ENCODE data around the gene DAND5.
A peak's percentile ranks its signal among the peaks of the same experiment; 100 is the strongest.

DAND5 gene

DNA sequence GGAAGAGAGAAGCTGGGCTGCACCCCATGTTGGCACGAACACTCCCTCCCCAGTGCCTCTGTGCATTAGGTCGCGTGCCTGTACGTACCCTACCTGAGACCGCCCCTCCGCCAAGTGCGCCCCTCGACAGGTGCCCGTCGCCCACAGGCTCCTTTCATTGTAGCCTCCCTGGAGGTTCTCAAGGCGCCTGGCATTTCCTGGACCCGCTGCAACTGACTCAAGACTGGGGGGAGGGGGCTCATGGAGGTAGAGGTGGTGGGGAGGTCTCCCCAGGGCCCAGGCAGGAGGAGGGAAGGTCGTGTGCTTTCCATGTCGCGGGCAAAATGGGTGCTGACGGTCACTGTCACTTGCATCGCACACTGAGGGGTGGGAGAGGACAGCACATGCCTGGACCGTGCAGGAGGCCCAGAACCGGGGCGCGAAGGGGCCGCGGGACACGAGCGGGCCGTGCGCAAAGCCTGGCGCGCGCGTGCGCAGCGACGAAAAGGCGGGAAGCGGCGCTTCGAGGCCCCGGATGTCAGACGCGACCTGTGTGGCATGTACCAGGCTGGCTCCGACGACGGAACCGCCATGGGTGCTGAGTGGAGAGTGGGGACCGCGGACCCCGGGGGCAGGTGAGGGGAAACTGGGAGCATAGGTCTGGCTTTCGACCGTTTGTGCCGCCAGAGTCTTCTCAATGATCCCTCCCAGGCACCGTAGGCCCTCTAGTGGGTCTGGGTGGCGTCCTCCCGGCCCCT lies 42.4 kb downstream of the DAND5 start:
- DNase-seq = no peak

DNA sequence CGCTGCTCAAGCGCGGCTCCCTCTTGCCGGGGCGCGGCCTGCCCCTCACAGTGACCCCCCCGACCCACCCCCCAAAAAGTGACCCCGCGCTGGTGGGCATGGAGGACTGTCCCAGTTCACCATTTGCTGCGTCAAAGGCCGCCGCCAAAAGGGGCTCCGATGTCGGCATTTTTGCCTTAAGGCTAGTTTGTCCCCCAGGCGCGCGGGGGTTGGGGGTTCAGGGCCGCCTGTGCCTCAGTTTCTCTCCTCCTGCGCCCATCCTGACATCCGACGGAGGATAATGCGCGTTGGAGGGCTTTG lies 43.0 kb downstream of the DAND5 start:
- DNase-seq = no peak

DNA sequence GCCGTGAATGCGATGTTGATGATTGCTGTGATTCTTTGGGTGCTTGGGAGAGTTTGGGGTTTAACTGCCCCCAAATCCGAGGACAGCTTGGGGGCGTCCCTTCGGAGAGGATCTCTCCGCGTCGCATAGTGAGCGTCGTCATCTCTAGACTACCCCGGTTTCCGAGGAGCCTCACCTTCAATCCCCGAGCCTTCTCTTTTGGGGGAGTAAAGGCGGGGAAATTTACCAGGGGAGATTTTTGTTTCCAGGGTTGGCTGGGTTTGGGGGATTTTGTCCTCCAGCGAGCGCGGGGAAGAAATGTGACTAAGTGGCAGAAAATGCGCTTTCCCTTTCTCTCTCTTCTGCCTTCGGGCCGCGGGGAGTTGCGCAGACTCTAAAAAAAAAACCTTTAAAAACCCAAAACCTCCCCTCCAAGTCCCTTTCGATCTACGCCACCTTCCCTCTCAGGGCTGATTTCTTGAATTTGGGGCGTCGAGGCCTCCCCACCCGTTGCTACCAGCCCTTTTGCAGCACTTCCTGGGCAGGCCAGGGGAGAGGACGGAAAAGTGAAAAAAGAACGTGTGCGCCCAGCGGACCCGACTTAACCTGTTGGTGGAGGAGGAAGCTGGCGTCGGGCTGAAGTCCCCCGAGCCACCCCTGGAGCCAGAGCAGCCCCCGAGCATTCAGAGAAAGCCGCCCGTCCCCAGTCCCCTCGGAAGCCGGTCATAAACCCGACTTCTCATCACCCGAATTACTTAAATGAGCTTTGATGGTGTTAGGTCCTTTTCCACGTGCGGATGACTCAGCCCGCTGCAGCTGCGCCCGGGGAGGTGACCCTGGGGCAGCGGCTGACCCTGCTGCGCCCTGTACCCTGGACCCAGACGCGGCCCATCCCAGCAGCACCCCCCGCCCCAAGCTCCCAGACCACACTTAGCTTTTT lies 43.6 kb downstream of the DAND5 start:
- DNase-seq = peak; percentile 73 to 75

DNA sequence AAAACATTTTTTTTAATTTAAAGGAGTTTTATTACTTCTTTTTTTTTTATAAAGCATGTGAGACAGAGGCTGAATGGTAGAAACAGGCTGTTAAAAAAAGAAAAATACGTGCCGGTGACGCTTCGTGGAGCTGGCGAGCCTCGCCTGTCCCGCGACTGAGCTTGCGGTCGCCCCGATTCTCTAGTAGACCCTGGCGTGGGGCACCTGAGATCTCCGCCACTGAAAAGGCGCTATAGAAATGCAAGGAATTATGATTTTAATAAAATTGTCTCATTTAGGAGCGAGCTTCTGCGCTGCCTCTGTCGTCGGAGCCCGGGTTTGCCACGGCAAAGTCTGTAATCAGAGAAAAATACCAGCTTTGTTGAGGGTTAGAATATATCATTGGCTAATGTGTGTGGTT lies 44.3 kb downstream of the DAND5 start:
- peak; percentile 36 to 37 for DNase-seq

DNA sequence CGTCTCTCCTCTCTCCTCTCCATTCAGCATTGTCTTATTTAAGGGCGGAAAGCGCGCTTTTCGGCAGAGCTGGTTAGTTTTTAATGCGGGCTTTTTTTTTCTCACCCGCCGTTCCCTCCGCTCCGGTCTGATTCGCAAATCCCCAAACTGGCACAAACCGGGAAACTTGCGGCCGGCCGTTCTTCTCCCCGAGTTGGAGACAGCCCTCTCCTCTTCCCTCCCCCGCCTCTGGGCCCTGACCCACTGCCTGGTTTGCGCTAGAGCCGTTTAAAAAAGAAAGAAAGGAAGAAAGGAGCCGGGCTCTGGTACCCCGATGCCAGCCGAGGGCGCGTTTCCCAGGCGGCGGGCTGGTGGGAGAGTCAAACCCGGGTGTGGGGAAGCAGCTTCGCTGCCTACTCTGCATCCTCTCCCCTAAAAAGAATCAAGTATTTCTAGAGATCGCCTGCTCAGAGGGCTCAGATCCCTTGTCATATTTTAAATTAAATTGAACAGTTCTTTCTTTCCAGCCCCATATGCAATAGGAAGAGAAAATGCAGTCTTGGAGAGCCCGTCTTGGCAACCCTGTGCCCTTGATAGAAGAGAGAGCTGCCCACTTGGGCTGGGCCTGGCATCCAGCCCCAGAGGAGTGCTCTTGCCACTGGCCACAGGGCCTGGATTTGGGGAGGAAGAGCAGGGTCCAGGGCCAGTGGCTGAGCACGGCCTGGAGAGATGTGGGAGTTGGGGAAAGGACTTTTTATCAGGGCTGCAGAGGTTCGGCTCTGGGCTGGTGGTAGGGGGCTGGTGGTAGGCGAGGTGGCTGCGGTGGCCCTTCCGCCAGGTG lies 44.9 kb downstream of the DAND5 start:
- DNase-seq = peak; percentile 73 to 75

DNA sequence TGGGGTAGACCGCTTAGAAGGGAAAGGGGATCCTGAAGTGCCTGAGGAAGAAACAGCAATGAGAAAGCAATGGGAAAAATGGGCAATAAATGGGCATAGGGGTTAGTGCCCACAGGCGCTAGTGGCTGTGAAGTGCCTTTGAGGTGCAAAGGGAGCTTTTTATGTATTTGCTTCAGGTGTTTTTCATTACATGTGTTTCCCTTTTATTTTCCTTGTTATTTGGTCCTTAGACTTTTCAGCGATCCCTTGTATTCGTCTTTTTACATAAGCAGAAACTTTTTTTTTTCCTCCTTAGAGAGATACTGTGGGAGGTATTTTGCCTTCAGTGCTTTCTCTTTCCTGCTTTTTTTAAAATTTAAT lies 45.5 kb downstream of the DAND5 start:
- DNase-seq = no peak

DNA sequence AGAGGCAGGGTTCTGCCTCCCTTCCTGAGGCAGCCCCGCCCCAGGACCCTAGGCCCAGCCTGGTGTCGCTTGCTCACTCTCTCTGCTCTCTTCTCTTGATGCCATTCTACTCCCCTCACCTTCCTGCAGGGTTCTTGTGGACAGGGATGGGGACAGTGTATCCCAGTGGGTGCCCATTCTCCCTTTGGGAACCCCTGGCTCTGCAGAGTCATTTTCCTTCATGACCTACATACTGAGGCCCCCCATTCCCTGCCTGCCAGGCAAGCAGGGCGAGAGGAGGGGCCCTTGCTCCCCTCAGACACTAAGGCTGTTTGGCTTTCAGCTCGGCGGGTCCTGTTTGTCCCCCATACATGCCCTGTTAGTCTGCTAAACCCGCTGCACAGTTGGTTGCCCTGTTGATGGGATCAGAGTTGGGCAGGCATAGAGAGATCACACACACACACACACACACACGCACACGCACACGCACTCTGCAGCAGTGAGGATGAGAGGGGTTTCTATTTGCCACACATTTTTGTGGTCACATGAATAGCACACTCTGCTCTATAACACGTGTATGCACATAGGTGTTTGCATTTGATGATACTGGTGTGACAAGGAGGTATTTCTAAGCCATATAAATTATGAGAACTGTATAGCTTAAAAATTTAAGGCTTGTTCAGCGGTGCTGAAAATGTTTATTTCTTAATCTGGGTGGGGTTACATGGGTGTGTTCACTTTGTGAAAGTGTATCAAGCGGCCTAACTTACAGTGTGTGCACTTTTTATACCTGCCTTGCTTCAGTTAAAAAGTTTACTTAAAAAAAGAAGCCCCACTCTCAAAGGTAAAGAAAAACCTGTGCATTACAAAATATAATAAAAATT lies 46.2 kb downstream of the DAND5 start:
- DNase-seq = peak in 1 of 2 experiments; percentile 22

DNA sequence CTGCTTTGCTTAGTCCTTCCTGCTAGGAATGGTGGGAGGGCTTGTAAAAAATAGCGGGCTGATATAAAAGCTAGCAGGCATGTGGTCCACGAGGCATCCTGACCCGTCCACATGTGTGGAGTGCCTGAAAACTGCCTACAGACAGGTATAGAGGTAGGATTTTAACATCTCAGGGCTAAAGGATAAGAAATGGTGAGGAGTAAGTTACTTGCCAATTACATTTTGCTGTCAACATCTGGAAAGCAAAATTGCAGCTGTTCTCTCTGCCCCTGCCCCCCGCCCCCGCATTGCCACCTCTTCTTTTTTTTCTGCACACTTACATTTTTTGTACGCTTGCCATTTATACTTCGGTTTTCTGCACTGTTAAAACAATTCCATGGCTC lies 46.9 kb downstream of the DAND5 start:
- no peak for DNase-seq

DNA sequence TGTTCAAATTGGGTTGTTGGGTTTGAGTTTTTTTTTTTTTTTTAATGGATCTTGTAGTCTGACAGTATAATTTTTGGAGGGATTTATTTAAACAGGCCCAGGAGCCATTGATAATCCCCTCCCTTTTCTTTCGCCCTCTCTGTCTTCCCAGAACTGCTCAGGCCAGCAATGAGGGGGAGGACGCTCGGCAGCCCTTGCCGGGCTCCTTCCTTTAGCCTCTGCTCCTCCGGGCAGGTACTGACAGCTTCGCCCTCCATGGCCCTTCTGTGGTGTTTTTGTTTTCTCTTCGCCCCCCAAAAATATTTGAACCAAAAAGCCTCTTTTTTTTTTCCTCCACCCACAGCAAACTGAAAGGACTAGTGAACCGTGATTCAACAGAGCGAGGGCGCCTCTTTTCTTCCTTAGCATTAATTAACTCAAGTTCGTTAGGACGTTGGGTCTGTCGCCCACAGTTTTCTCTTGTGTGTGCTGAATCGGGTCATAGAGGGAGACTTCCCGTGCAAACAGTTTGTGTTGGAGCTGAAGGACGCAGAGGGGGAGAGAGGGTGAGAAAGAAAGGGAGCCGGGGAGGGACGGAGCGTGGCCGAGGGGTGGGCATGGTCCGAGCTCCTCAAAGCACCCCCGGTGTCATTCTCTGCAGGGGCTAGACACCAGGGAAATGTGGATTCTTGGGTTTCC lies 47.4 kb downstream of the DAND5 start:
- no peak for DNase-seq

DNA sequence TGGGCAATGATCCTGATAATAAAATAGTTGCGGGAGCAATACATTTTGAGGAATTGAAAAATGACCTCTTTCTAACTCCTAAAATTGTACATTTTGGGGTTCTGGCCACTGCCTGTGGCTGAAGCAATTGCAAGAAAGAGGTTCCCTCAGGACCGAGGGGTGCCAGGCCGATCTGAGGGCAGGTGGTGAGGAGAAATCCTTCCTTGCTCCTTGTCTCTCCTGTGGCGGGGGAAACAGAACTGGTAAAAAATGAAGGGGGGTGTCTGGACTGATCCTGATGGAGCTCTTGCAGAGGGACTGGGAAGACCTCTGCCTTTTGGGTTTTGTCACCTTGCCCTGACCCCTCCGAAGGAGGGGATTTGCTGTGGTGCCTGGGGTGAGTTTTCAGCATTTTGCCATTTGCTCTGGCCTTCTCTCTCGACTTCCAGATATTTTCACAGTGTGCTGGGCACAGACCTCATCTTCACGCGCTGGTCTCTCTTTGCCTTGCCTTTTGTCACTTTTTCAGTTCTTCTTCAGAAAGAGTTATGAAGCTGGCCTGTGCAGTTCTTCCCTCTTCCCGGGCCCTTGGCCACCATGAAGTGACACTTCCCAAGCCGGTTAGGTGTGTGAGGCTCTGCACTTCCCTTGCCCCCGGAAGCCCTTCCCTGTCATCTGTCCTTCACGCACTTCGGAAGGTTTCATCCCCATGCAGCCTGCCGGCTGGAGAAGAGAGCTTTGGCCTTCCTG lies 48.1 kb downstream of the DAND5 start:
- DNase-seq = no peak

DNA sequence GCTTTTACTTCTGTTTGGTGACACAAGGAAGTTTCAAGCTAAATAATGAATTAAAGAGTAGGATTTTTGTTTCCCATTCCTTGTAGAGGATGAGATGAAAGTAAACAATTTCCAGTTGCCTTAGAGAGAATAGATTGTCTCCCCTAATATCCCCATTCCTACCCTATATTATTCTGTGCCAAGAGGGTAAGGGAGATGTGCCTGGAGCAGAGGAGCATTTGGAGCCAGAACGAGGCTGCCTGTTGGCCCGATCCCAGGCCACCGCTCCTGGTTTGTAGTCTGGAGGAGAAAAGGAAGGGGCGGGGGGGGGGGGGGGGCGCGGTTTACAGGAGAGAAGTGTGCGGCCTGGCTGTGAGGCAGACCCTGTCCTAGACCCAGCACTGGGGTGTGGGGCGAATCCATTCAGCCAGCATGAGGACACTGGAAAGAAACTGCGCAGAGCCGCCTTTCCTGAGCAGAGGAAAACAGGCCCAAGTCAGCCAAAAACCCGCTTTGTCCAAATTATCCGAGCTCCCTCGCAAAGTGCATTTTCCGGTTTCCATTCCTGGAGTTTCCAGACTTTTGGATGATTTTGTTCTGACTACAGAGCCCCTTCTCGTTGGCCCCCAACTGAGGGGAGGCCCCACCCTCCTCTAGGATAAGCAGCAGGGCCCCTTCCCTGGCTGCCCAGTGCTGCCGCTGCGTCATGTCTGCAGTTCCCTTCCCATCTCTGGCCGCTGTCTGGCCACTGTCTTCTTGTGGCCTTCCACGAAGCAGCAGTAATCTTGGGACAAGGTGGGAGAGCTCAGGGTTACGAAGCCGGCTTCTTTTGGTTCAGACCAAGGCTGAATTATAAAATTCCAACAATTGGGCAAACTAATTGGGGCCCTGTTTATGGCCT lies 48.9 kb downstream of the DAND5 start:
- no peak for DNase-seq

DNA sequence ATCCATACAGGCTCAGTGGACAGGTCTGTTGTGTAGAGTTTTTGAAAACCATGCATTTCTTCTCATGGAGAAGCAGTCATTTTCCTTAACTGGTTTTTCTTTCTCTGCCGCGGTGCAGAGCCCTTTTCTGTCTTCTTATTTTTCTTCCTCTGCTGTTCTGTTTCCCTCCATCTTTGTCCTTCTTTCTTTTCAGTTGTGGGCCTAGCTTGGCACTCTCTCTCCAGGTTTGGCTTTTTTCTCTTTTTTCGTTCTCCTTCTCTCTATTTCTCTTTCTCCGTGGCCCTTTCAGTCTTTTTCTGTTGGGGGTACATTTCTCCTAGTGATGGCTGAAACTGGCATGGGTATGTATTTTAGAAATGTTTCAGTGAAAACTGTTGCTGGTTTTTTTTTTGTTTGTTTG lies 50.0 kb downstream of the DAND5 start:
- DNase-seq = no peak

DNA sequence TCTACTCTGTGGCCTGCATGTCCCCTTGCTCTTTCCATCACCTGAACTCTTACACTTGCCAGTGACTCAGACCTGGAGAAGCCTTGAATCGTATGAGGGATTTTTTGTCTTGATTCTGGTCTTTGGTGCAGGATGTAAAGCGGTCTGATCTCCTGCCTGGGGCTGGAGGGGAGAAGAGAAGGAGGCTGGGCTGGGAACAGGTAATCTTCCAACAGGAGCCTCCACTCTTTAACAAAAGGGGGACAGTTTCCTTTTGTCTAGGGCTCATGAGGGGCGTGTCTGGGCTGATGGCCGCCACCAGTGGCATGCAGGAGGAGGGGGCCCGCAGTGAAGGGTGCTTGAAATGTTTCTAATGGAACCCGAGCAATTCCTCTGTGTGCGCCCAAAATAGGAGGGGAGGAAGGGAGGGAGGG lies 50.6 kb downstream of the DAND5 start:
- DNase-seq = no peak

DNA sequence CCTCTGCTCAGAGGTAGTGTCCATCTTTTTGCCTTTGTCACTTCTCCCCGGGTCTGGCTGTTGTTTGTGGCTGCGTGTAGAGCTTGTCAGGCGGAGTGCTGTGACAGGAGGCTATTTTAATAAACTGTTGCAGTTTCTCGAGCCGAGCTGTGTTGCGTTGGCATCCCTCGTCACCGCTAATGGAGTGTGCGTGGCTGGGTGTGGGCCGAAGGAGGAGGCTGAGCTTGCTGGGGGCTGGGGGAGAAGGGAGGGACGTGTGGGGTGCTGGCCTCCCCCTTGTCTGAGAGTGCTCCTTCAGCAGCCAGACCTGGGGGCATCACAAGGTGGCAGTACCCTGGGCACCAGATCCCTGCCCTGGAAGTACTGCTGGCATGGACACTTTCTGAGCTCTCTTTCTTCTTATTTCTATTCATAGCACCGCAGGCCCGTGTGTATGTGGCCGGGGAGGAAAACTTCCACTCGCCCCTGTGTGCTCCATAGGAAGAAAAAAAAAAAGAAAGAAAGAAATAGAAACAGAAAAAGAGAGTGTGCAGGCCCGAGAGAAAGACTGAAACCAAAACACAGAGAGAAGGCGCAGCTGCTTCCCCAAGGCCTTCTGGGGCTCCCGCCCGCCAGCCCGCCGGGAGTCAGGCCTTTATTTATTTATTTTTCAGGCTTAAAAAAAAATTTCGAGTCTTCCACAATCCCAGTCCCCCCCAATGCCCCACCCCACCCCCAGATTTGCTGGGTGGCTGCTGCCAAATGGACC lies 52.9 kb downstream of the DAND5 start:
- DNase-seq = peak; percentile 62 to 67

DNA sequence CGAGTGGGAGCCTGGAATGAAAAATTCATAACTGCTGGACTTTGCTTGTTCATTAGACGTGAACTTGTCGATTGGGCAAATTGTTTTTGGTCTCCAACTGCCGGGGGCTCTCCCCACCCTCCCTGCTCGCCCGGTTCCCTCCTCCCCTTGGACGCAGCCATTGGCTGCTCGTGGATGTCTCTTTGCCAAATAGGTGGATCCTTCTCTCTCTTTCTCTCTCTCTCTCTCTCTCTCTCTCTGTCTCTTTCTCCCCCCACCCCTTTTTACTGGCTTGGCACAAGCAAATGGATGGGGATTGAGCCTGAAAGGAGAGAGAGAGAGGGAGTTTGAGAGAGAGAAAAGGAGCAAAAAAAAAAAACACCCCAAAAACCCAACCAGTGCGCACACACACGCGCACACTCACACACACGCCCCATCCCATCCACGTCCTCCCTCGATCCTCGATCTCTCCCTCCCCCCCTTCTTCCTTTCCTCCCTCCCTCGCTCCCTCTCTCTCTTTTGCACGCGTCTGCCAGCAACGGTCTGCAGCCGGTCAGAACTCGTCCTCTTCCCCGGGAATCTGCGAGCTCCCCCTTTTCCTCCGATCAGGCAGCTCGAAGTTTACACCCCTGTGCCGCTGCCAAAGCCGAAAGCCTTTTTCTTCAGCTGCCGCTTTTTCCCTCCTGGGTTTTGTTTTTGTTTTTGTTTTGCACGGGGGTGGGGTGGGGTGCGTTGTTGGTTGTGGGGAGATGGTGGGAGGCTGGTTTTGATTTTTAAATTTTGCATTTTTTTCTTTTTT lies 53.7 kb downstream of the DAND5 start:
- peak; percentile 75 to 85 for DNase-seq

DNA sequence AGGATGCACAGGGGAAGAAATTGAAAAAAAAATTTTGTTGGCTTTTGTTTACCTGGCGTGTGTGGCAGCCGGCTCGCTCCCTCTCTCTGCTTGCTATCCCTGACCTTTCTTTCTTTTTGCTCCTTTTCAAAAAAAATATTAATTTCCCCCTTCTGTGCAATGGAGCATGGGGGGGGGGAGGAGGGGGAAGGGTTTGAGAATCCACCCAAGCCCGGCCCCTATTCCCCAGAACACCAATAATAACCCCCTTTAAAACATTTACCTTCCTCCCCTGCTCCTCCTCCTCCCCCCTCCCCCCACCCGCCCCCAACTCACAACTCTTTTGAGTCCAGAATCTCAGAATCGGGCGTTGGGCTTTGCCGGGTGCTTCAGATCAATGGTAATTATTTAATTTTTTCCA lies 54.3 kb downstream of the DAND5 start:
- DNase-seq = peak in 1 of 2 experiments; percentile 8

Data from Kasumi-1 (cell line).